Vein endothelial cell (primary cell): ENCODE results near the gene ATMIN. TPM values are rescaled to one million over a fixed set of nuclear protein-coding genes. Genes with fewer than 3 reads are reported as not detected.

Experiments
- small RNA-seq: library from RNA; depleted of rRNA; stranded (forward); fragments of <200 nt; gene quantifications from one replicate; pipeline ENCODE3, GENCODE V24; 2012
- total RNA-seq: library from RNA; depleted of rRNA; stranded (reverse); fragments of >200 nt; gene quantifications from 2 replicates; pipeline ENCODE4 v1.2.3, GENCODE V29; 2012

Gene ATMIN, protein sequence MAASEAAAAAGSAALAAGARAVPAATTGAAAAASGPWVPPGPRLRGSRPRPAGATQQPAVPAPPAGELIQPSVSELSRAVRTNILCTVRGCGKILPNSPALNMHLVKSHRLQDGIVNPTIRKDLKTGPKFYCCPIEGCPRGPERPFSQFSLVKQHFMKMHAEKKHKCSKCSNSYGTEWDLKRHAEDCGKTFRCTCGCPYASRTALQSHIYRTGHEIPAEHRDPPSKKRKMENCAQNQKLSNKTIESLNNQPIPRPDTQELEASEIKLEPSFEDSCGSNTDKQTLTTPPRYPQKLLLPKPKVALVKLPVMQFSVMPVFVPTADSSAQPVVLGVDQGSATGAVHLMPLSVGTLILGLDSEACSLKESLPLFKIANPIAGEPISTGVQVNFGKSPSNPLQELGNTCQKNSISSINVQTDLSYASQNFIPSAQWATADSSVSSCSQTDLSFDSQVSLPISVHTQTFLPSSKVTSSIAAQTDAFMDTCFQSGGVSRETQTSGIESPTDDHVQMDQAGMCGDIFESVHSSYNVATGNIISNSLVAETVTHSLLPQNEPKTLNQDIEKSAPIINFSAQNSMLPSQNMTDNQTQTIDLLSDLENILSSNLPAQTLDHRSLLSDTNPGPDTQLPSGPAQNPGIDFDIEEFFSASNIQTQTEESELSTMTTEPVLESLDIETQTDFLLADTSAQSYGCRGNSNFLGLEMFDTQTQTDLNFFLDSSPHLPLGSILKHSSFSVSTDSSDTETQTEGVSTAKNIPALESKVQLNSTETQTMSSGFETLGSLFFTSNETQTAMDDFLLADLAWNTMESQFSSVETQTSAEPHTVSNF
- total RNA-seq, result 34.6 and 46.1 TPM in 2 replicates

DNA sequence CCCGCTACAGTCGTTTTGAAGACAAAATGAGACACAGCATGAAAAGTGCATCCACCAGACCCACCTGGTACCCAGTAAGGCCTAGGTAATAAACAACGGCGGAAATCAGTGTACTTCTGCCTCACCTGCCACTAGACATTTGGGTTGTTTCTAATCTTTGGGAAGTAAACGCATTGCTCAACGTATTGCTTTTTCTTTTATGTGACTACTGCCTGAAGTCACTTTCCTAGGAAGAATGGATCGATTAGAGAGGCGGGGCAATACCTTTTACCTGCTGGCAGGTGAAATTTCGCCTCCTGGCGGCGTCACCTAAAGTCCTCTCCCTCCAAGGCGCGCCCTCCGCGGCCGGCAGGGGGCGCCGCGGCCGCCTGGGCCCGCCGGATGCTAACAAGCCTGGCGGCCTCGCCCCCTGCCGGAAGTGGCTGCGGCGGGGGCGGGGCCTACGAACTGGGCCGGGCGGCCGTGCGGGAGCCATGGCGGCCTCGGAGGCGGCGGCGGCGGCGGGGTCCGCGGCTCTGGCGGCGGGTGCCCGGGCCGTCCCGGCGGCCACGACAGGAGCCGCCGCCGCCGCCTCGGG is at the start of gene ATMIN:
Gene ATMIN, plus strand, starts transcription at position 445 of the 577 bp plus-strand sequence. Its CDS starts 29 bp downstream, at position 474.

DNA sequence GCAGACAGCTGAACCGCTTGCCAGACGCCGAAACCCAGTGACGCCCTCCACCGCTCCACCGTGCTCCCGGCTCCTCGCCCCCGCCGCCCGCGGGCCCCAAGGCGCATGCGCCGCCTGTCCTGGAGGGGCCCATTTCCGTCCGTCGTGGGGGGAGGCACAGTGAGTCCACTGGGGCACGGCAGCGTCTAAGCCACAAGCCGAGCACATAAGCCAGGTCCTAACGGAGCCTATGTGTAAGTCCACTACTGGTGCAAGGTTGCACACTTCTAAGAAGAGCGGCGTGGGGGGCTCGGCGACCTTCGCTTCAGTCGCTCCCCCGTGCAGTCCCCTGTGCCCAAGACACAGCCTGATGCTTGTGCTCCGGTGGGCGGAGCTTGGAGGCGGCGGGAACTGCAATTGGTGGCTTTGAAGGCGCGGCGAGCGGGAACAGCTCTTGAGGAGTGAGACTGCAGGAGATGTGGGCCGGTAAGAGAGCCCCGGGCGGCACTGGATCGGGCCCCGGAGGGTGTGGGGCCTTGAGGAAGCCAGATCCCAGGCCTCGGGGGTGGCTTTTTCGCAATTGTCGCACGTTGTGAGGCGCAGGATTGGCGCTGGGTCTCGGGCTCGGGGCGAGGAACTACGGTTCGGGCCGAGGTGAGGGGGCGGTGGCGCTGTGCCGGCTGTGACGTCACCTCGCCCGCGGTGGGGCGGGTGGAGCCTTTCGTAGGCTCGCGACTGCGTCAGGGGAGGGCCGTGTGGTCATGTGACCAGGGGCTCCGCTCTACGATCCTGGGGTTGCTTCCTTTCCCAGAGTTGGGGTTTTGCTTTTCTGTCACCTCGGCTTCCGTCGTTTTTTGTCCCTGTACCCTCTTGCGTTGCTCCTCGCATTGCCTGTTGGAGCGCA is 28.6 kb upstream of the ATMIN start, which contains the start of the genes CENPN and CMC2:
Gene CENPN, plus strand, starts transcription at position 402 of the 883 bp plus-strand sequence. CDS start 4,726 bp downstream, outside the sequence.
Gene CMC2, minus strand, starts transcription at position 73 of the 883 bp plus-strand sequence. CDS start 9,491 bp downstream, outside the sequence.

DNA sequence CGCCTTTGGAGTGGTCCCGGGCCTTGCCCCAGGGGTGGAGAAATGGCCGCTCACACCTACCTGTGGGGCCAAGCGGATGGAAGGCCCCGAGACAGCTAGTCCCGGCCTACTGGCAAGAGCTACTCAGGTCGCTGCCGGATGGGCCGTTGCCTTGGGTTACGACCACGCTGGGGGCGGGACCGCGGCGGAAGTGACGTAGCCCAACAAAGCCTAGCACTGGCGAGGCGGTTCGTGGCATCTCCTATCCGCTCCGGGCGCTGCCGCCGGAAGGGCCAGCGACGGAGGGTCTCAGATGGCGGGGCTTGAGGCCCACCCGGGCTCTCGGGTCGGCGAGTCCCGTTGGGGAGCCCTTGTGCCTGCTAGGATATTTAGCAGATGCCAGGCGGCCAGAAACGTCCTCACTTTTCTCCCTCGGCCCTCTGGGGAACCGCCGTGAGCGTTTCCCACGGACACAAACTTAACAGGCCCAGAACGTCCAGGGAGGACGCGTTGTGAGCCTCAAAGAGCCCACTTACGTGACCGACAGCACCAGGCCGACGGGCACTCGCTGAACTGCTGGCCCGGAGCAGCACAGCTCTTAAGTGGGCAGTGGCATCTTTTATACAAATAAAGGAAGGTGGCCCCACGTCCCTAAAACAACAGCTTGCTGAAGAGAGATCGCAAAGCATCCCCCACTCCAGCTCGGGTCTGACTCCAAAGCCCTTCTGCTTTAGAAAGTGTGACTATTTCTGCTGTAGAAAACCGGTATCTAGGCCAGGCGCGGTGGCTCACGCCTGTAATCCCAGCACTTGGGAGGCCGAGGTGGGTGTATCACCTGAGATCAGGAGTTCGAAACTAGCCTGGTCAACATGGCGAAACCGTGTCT is 41.7 kb downstream of the ATMIN start, which contains the start of gene C16orf46:
Gene C16orf46, minus strand, starts transcription at position 163 of the 865 bp plus-strand sequence. CDS start 13,283 bp downstream, outside the sequence.

DNA sequence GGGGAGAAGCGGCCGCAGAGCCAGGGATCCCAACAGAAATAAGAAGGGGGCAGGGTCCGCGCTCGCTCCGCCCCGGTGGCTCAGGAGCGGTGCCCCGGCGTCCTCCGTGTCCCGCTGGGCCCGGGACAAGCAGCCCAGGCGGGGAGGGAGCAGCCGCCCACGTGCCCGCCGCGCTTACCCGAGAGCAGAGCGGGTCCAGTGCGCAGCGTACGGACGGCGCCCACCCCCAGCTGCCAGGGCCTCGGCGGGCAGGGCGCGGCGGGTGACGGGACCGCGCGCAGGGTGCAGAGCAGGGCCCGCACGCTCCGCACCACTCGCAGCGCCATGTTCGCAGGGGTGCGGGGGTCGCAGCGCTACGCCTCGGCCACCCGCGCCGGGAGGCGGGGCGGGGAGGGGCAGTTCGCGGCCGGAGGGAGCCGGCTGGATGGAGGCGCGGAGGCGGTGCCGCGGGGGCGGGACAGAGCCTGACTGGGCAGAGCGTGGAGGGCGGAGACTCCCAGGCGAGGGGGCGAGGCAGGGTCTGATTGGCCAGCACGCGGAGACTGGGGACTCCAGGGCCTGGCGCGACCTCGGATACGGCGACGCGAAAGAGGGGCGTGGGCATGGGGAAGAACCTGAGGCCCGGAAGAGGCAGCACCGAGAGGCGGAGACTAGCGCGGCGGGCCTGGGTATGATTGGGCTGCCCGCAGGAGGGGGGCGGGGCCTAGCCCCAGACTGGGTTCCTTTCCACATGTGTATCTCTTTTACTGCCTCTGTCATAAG is 60.5 kb downstream of the ATMIN start, which contains the start of gene GCSH:
Gene GCSH, minus strand, starts transcription at position 443 of the 762 bp plus-strand sequence. Its CDS starts 117 bp downstream, at position 326.

Small RNAs within 50 kb of the gene (small RNA-seq; reads per million reads assigned to genes)
- gene AC092718.3, result not detected

Other genes starting within 250 kb of the ATMIN start
- gene CDYL2, start 231.2 kb upstream of the ATMIN start, total RNA-seq, result 41.5 and 49.9 TPM in 2 replicates
- 31.7 and 47.5 TPM in 2 replicates for gene CMC2, start 29.0 kb upstream of the ATMIN start, total RNA-seq
- 34.0 and 56.6 TPM in 2 replicates for gene CENPN, start 28.6 kb upstream of the ATMIN start, total RNA-seq
- gene C16orf46, start 41.4 kb downstream of the ATMIN start, total RNA-seq, result 0.10 TPM in 1 of 2 replicates, not detected in the other
- 7.2 and 16.2 TPM in 2 replicates for gene GCSH, start 60.6 kb downstream of the ATMIN start, total RNA-seq
- 0.19 TPM in 1 of 2 replicates, not detected in the other for gene BCO1, start 202.8 kb downstream of the ATMIN start, total RNA-seq